Liver (tissue), 9 donors: ENCODE results near the gene TCFL5. TPM values are rescaled to one million over a fixed set of nuclear protein-coding genes. Genes with fewer than 3 reads are reported as not detected.
A peak's percentile ranks its signal among the peaks of the same experiment; 100 is the strongest.

Experiments
- DNase-seq: peaks from one replicate; pipeline ENCODE4 v3.0.0-alpha.2; 2017; ENCODE audit warnings: low spot score
- H3K27ac ChIP-seq, 2 donors: one replicate each; pipeline ENCODE4 v1.7.0; 2013; ENCODE audit warnings: inconsistent platforms in 2 of 2, low read length in 2 of 2, control low read depth in 1 of 2, low read depth in 1 of 2, mild to moderate bottlenecking in 1 of 2
- H3K27me3 ChIP-seq, 4 donors: one replicate each; pipeline versions ENCODE4 v1.6.1 to v1.7.0; 2013; ENCODE audit warnings: low read length in 3 of 4, inconsistent platforms in 1 of 4, mild to moderate bottlenecking in 1 of 4, moderate library complexity in 1 of 4; ENCODE audit not compliant: control insufficient read depth in 4 of 4, insufficient read depth in 4 of 4
- H3K36me3 ChIP-seq, 4 donors: one replicate each; pipeline versions ENCODE4 v1.6.1 to v1.7.0; 2013; ENCODE audit warnings: low read length in 3 of 4, mild to moderate bottlenecking in 3 of 4, low read depth in 1 of 4, moderate library complexity in 1 of 4; ENCODE audit not compliant: control insufficient read depth in 4 of 4, insufficient read depth in 3 of 4
- H3K4me1 ChIP-seq, 4 donors: one replicate each; pipeline versions ENCODE4 v1.6.1 to v1.7.0; 2013; ENCODE audit warnings: low read length in 3 of 4, mild to moderate bottlenecking in 3 of 4, moderate library complexity in 1 of 4; ENCODE audit not compliant: control insufficient read depth in 4 of 4, insufficient read depth in 4 of 4
- H3K4me3 ChIP-seq, 3 donors: one replicate each; pipeline versions ENCODE4 v1.6.1 to v1.7.0; 2013; ENCODE audit warnings: low read length in 3 of 3, control low read depth in 1 of 3, low read depth in 1 of 3, mild to moderate bottlenecking in 1 of 3
- H3K9ac ChIP-seq, 2 donors: one replicate each; pipeline ENCODE4 v1.7.0; 2013; ENCODE audit warnings: low read length in 2 of 2, mild to moderate bottlenecking in 2 of 2, moderate library complexity in 2 of 2, control low read depth in 1 of 2, low read depth in 1 of 2
- H3K9me3 ChIP-seq, 4 donors: one replicate each; pipeline versions ENCODE4 v1.6.1 to v1.7.0; 2013; ENCODE audit warnings: low read length in 3 of 4; ENCODE audit not compliant: control insufficient read depth in 4 of 4
- ATF3 ChIP-seq: IDR thresholded peaks from 2 replicates; pipeline ENCODE4 v1.6.1; 2016; ENCODE audit warnings: antibody characterized with exemption
- CTCF ChIP-seq: fragments of 150-350 bp; IDR thresholded peaks from 2 replicates; pipeline ENCODE4 v1.5.1; 2017; ENCODE audit warnings: improper control_type of control experiment, low read depth, low read length; ENCODE audit not compliant: missing input control
- FOXA1 ChIP-seq: IDR thresholded peaks from 2 replicates; pipeline ENCODE4 v1.6.1; 2016; ENCODE audit warnings: antibody characterized with exemption
- GABPA ChIP-seq, 2 donors: IDR thresholded peaks in 1 of 2; conservative IDR thresholded peaks in 1 of 2; 2 replicates each; pipeline ENCODE4 v1.6.1; 2016; ENCODE audit warnings: antibody characterized with exemption in 2 of 2, mild to moderate bottlenecking in 1 of 2, moderate library complexity in 1 of 2
- HNF4A ChIP-seq, 2 donors: conservative IDR thresholded peaks; 2 replicates each; pipeline ENCODE4 v1.6.1; 2016; ENCODE audit warnings: antibody characterized with exemption in 2 of 2, mild to moderate bottlenecking in 2 of 2
- HNF4G ChIP-seq: IDR thresholded peaks from 2 replicates; pipeline ENCODE4 v1.6.1; 2016; ENCODE audit warnings: antibody characterized with exemption
- NR2F2 ChIP-seq: IDR thresholded peaks from 2 replicates; pipeline ENCODE4 v1.6.1; 2016; ENCODE audit warnings: antibody characterized with exemption
- RAD21 ChIP-seq, 2 donors: IDR thresholded peaks; 2 replicates each; pipeline ENCODE4 v1.6.1; 2016; ENCODE audit warnings: antibody characterized with exemption in 2 of 2, mild to moderate bottlenecking in 2 of 2
- REST ChIP-seq: IDR thresholded peaks from 2 replicates; pipeline ENCODE4 v1.6.1; 2016; ENCODE audit warnings: antibody characterized with exemption, mild to moderate bottlenecking
- RXRA ChIP-seq, 2 donors: IDR thresholded peaks; 2 replicates each; pipeline ENCODE4 v1.6.1; 2017 to 2018; ENCODE audit warnings: antibody characterized with exemption in 2 of 2, mild to moderate bottlenecking in 1 of 2
- SP1 ChIP-seq: IDR thresholded peaks from 2 replicates; pipeline ENCODE4 v1.6.1; 2018; ENCODE audit warnings: antibody characterized with exemption, mild to moderate bottlenecking
- TAF1 ChIP-seq: conservative IDR thresholded peaks from 2 replicates; pipeline ENCODE4 v1.6.1; 2016; ENCODE audit warnings: antibody characterized with exemption, mild to moderate bottlenecking
- ZBTB33 ChIP-seq: IDR thresholded peaks from 2 replicates; pipeline ENCODE4 v1.6.1; 2016; ENCODE audit warnings: antibody characterized with exemption
- WGBS: extraction: QIAGEN DNeasy Blood & Tissue Kit; methylation state at CpG from one replicate; pipeline ENCODE4 v1.1.7; 2013; 5-methylcytosine and 5-hydroxymethylcytosine counted together
- polyA plus RNA-seq, 2 donors: library from polyadenylated mRNA; stranded (reverse) in 1 of 2; unstranded in 1 of 2; fragments of 200-250 nt in 1 of 2; fragments of >200 nt in 1 of 2; fragmentation: Nextera tagmentation in 1 of 2; extraction: Ambion mirVana in 1 of 2; gene quantifications; one replicate each; pipeline versions ENCODE4 v1.2.1 to v1.2.3, GENCODE V29; 2013 to 2015
- total RNA-seq, 2 donors: library from RNA; depleted of rRNA; stranded (reverse); fragments of >200 nt; gene quantifications; one replicate each; pipeline ENCODE4 v1.2.3, GENCODE V29; 2014
- donor health status: healthy.
- donor health status: healthy.
- donor health status: healthy.
- donor health status: healthy.
- donor health status: healthy.

The TCFL5 gene
- total and polyA plus RNA-seq, 4 donors = 0.79 to 3.8 (median 2.2) TPM

GRCh38 chr20:62822788-62823651 lies 38.6 kb downstream of the TCFL5 start:
- WGBS = 82% methylated on average over 24 of the region's 24 CpGs
- H3K9ac ChIP-seq = no peak overlapping the region
- no peak overlapping the region for H3K4me3 ChIP-seq
- DNase-seq = no peak
- H3K4me1 ChIP-seq = peaks cover 2 to 17% (median 7%) of the 10 kb centered on the region in 4 donors
- H3K9me3 ChIP-seq = no peaks in the 10 kb centered on the region
- H3K27me3 ChIP-seq = no peaks in the 10 kb centered on the region
- no peak overlapping the region for H3K27ac ChIP-seq
- TF ChIP-seq ATF3 (no peak), CTCF (peak; percentile 39), ZBTB33 (no peak), HNF4A (conservative IDR thresholded peaks at IDR 0.05) (peak; percentile 46 to 52), SP1 (no peak), RAD21 (IDR thresholded peaks at IDR 0.05) (peak; percentile 74 to 77), FOXA1 (no peak), NR2F2 (no peak), REST (no peak), TAF1 (no peak)
- H3K36me3 ChIP-seq = no peaks in the 10 kb centered on the region

GRCh38 chr20:62822239-62822787 lies 39.3 kb downstream of the TCFL5 start:
- 79% methylated on average over 7 of the region's 7 CpGs for WGBS
- H3K9me3 ChIP-seq = no peaks in the 10 kb centered on the region
- peaks cover 0 to 4% (median 0%) of the 10 kb centered on the region in 4 donors for H3K27me3 ChIP-seq
- no peak overlapping the region for H3K4me3 ChIP-seq
- H3K36me3 ChIP-seq = no peaks in the 10 kb centered on the region
- H3K9ac ChIP-seq = no peak overlapping the region
- no peak for DNase-seq
- peaks cover 2 to 17% (median 7%) of the 10 kb centered on the region in 4 donors for H3K4me1 ChIP-seq
- TF ChIP-seq HNF4G (no peak), RXRA (IDR thresholded peaks at IDR 0.05) (no peak), GABPA (IDR thresholded peaks at IDR 0.05 in 1 of 2, conservative IDR thresholded peaks at IDR 0.05 in 1 of 2) (no peak)
- H3K27ac ChIP-seq = no peak overlapping the region
